Middle frontal gyrus (tissue), 1 donor: Measurements from ENCODE around the gene CDRT15.
"Not testable (repeated sequence)": the region's sequence is repeated elsewhere in the genome, so short reads cannot be mapped to it uniquely, and the experiment has no call there.

Source experiments
- DNase-seq: peaks from one replicate; pipeline ENCODE4 v3.0.0-alpha.2; 2015; ENCODE audit warnings: low spot score; ENCODE audit errors: extremely low spot score

CDRT15 gene

GRCh38 chr17:14207791-14208190, 28.9 kb downstream of the CDRT15 start:
- no peak for DNase-seq

GRCh38 chr17:14206891-14207290, 29.8 kb downstream of the CDRT15 start:
- DNase-seq = no peak

GRCh38 chr17:14205992-14206461, 30.6 kb downstream of the CDRT15 start:
- DNase-seq = no peak

GRCh38 chr17:14205380-14205779, 31.3 kb downstream of the CDRT15 start:
- no peak for DNase-seq

GRCh38 chr17:14204546-14204945, 32.1 kb downstream of the CDRT15 start:
- DNase-seq = no peak

- no peak for DNase-seq
Measured at GRCh38 chr17:14204084-14204483, 32.6 kb downstream of the CDRT15 start.

GRCh38 chr17:14203388-14203787, 33.3 kb downstream of the CDRT15 start:
- DNase-seq = no peak

GRCh38 chr17:14202388-14203166, 34.1 kb downstream of the CDRT15 start:
- no peak for DNase-seq

- no peak for DNase-seq
Measured at GRCh38 chr17:14201988-14202380, 34.7 kb downstream of the CDRT15 start.

- no peak for DNase-seq
Measured at GRCh38 chr17:14201021-14201987, 35.4 kb downstream of the CDRT15 start.

- DNase-seq = no peak
Measured at GRCh38 chr17:14200354-14200753, 36.3 kb downstream of the CDRT15 start.

- no peak for DNase-seq
Measured at GRCh38 chr17:14199601-14200000, 37.1 kb downstream of the CDRT15 start.

GRCh38 chr17:14198575-14198974, 38.1 kb downstream of the CDRT15 start:
- no peak for DNase-seq

- no peak for DNase-seq
Measured at GRCh38 chr17:14198013-14198412, 38.6 kb downstream of the CDRT15 start.

- no peak for DNase-seq
Measured at GRCh38 chr17:14197586-14197985, 39.1 kb downstream of the CDRT15 start.

- no peak for DNase-seq
Measured at GRCh38 chr17:14197057-14197456, 39.6 kb downstream of the CDRT15 start.

- DNase-seq = no peak
Measured at GRCh38 chr17:14196377-14196997, 40.2 kb downstream of the CDRT15 start.

- not testable (repeated sequence) for DNase-seq
Measured at GRCh38 chr17:14192636-14193344, 43.9 kb downstream of the CDRT15 start.

- DNase-seq = not testable (repeated sequence)
Measured at GRCh38 chr17:14192039-14192438, 44.6 kb downstream of the CDRT15 start.

- DNase-seq = not testable (repeated sequence)
Measured at GRCh38 chr17:14191469-14191868, 45.2 kb downstream of the CDRT15 start.

GRCh38 chr17:14190774-14191173, 45.9 kb downstream of the CDRT15 start:
- not testable (repeated sequence) for DNase-seq
